Measurements from ENCODE around the gene DAB2IP.

The DAB2IP gene

GRCh38 chr9:121807069-121807822 is 155.8 kb downstream of the DAB2IP start:
- DNase-seq (ENCODE audit: low read depth), result no peak
- TF ChIP-seq CTCF (IDR thresholded peaks at IDR 0.05; ENCODE audit: low read length, missing control alignments), result no peak

GRCh38 chr9:121807823-121808278 is 156.4 kb downstream of the DAB2IP start:
- no peak for TF ChIP-seq CTCF (IDR thresholded peaks at IDR 0.05; ENCODE audit: low read length, missing control alignments)
- DNase-seq (ENCODE audit: low read depth), result peak; percentile 9
- no peak overlapping the region for H3K4me3 ChIP-seq (replicated peaks; ENCODE audit: low read depth, low read length)

More at GRCh38 chr9:121807069-121807822, 155.8 kb downstream of the DAB2IP start:
- H3K4me3 ChIP-seq (replicated peaks; ENCODE audit: low read depth, low read length), result no peak overlapping the region

- TF ChIP-seq CTCF (IDR thresholded peaks at IDR 0.05; ENCODE audit: low read length, missing control alignments), result no peak
- DNase-seq (ENCODE audit: low read depth), result no peak
- H3K4me3 ChIP-seq (replicated peaks; ENCODE audit: low read depth, low read length), result no peak overlapping the region
These were observed 157.3 kb downstream of the DAB2IP start for GRCh38 chr9:121808781-121809180.

GRCh38 chr9:121809356-121810050 is 158.1 kb downstream of the DAB2IP start:
- no peak overlapping the region for H3K4me3 ChIP-seq (replicated peaks; ENCODE audit: low read depth, low read length)
- no peak for TF ChIP-seq CTCF (IDR thresholded peaks at IDR 0.05; ENCODE audit: low read length, missing control alignments)
- DNase-seq (ENCODE audit: low read depth), result no peak

- DNase-seq (ENCODE audit: low read depth), result no peak
- H3K4me3 ChIP-seq (replicated peaks; ENCODE audit: low read depth, low read length), result no peak overlapping the region
These were observed 159.1 kb downstream of the DAB2IP start for GRCh38 chr9:121810489-121810888.

GRCh38 chr9:121811140-121811539 is 159.7 kb downstream of the DAB2IP start:
- TF ChIP-seq CTCF (IDR thresholded peaks at IDR 0.05; ENCODE audit: low read length, missing control alignments), result no peak
- H3K4me3 ChIP-seq (replicated peaks; ENCODE audit: low read depth, low read length), result no peak overlapping the region

More at GRCh38 chr9:121810489-121810888, 159.1 kb downstream of the DAB2IP start:
- TF ChIP-seq CTCF (IDR thresholded peaks at IDR 0.05; ENCODE audit: low read length, missing control alignments), result no peak

More at GRCh38 chr9:121811140-121811539, 159.7 kb downstream of the DAB2IP start:
- DNase-seq (ENCODE audit: low read depth), result no peak

Data from fibroblast of pulmonary artery (primary cell).